Stimulated activated naive CD4-positive, alpha-beta T cell (primary cell): ENCODE results near the gene WSCD1.

ENCODE experiments used
- DNase-seq, 6 experiments: peaks; one replicate each; lab custom pipeline; 2025; lab: John Stamatoyannopoulos, UW

WSCD1 gene

GRCh38 chr17:6160911-6161855 is 91.0 kb downstream of the WSCD1 start:
- no peak for DNase-seq

GRCh38 chr17:6162216-6162615 is 92.0 kb downstream of the WSCD1 start:
- no peak for DNase-seq

- no peak for DNase-seq
These were observed 92.7 kb downstream of the WSCD1 start for GRCh38 chr17:6162892-6163291.

GRCh38 chr17:6163612-6164333 is 93.6 kb downstream of the WSCD1 start:
- DNase-seq, result no peak

GRCh38 chr17:6164996-6165395 is 94.8 kb downstream of the WSCD1 start:
- no peak for DNase-seq

- DNase-seq, result no peak
These were observed 95.6 kb downstream of the WSCD1 start for GRCh38 chr17:6165806-6166205.

- DNase-seq, result no peak
These were observed 96.5 kb downstream of the WSCD1 start for GRCh38 chr17:6166492-6167179.

- no peak for DNase-seq
These were observed 98.1 kb downstream of the WSCD1 start for GRCh38 chr17:6168296-6168695.

GRCh38 chr17:6170349-6170748 is 100.2 kb downstream of the WSCD1 start:
- DNase-seq, result no peak

GRCh38 chr17:6172642-6173330 is 102.6 kb downstream of the WSCD1 start:
- DNase-seq, result no peak

GRCh38 chr17:6173653-6174052 is 103.5 kb downstream of the WSCD1 start:
- no peak for DNase-seq
